SK-N-SH treated with all-trans-retinoic acid at 6 μM for 48 hours (cell line): ENCODE measurements around the gene NMRK1.

ENCODE experiments used
- ESRRG ChIP-seq: fragments of 250-450 bp; sonication (Bioruptor Pico); IDR thresholded peaks from 2 replicates; pipeline ENCODE4 v1.6.1; 2021; ENCODE audit warnings: mild to moderate bottlenecking
- TSHZ2 ChIP-seq: fragments of 250-450 bp; sonication (Bioruptor Pico); IDR thresholded peaks from 2 replicates; pipeline ENCODE4 v1.5.0; 2020; ENCODE audit warnings: mild to moderate bottlenecking, moderate library complexity
- ZFP3 ChIP-seq: fragments of 250-450 bp; sonication (Bioruptor Pico); IDR thresholded peaks from 2 replicates; pipeline ENCODE4 v1.5.0; 2020; ENCODE audit warnings: mild to moderate bottlenecking, moderate library complexity

- TF ChIP-seq TSHZ2 (CRISPR knock-in tag) = no peak
- TF ChIP-seq ZFP3 (CRISPR knock-in tag) = no peak
- no peak for TF ChIP-seq ESRRG (CRISPR knock-in tag)
These were observed 32.7 kb upstream of the NMRK1 start for GRCh38 chr9:75120686-75121085.
